Mammary epithelial cell (primary cell): Measurements from ENCODE around the gene PBXIP1.

Source experiments
- CTCF ChIP-seq, 2 donors: IDR thresholded peaks in 1 of 2; conservative IDR thresholded peaks in 1 of 2; 2 replicates each; pipeline ENCODE4 v1.5.1; 2011 to 2012; ENCODE audit warnings: inconsistent platforms in 2 of 2, low read length in 2 of 2, mild to moderate bottlenecking in 2 of 2, control low read depth in 1 of 2, low read depth in 1 of 2; ENCODE audit not compliant: insufficient read depth in 1 of 2; ENCODE audit errors: extremely low read depth in 1 of 2
- EZH2 ChIP-seq: IDR thresholded peaks from 2 replicates; pipeline ENCODE4 v1.6.1; 2012; ENCODE audit warnings: low read length, inconsistent platforms, borderline replicate concordance

DNA sequence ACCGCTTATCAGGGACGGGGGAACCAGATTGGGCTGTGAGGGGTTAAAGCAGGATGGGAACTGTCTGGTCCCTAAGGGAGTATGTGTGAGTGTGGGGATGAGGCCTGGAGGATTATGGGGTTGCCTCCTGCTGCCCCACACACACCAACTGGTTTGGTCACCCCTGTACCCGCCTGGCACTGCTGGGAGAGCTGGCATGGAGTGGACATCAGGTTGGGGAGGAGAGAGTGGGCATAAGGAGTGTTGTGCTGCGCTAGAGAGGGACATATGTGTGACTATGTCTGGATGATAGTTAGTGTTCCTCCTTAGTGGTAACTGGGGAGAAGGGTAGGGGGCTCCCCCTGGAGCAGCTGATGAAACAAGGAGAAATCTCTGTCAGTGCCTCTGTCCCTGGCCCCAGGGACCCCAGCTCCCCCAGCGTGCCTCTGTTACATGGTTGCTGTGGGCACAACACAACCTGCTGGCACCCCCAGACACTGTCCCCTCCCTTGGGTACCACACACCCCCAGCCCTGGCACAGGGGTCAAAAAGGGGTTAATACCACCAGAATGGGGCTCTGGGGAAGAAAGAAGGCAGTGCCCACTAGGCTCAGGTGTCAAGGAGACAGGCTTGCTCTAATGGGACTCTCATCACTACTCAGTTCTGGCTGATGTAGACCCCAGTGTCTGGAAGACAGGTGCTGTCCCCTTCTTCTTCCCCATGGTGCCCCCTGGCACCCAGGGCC, 48.6 kb upstream of the PBXIP1 start:
- TF ChIP-seq EZH2 (no peak), CTCF (conservative IDR thresholded peaks at IDR 0.05 in 1 of 2, IDR thresholded peaks at IDR 0.05 in 1 of 2; ENCODE audit: extremely low read depth in 1 of 2, insufficient read depth in 1 of 2, low read depth in 1 of 2, low read length in 2 of 2) (no peak)
